Measurements from ENCODE around the gene PHEX.

- TF ChIP-seq MXI1 (conservative IDR thresholded peaks at IDR 0.05; ENCODE audit: poor library complexity, severe bottlenecking): no peak
- no peak for TF ChIP-seq POLR2AphosphoS5 (IDR thresholded peaks at IDR 0.05)
- TF ChIP-seq, protein P1, sequence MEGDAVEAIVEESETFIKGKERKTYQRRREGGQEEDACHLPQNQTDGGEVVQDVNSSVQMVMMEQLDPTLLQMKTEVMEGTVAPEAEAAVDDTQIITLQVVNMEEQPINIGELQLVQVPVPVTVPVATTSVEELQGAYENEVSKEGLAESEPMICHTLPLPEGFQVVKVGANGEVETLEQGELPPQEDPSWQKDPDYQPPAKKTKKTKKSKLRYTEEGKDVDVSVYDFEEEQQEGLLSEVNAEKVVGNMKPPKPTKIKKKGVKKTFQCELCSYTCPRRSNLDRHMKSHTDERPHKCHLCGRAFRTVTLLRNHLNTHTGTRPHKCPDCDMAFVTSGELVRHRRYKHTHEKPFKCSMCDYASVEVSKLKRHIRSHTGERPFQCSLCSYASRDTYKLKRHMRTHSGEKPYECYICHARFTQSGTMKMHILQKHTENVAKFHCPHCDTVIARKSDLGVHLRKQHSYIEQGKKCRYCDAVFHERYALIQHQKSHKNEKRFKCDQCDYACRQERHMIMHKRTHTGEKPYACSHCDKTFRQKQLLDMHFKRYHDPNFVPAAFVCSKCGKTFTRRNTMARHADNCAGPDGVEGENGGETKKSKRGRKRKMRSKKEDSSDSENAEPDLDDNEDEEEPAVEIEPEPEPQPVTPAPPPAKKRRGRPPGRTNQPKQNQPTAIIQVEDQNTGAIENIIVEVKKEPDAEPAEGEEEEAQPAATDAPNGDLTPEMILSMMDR (IDR thresholded peaks at IDR 0.05; ENCODE audit: poor library complexity, severe bottlenecking): no peak
- no peak for TF ChIP-seq TAF1 (IDR thresholded peaks at IDR 0.05; ENCODE audit: low read depth)
- TF ChIP-seq, protein P2, sequence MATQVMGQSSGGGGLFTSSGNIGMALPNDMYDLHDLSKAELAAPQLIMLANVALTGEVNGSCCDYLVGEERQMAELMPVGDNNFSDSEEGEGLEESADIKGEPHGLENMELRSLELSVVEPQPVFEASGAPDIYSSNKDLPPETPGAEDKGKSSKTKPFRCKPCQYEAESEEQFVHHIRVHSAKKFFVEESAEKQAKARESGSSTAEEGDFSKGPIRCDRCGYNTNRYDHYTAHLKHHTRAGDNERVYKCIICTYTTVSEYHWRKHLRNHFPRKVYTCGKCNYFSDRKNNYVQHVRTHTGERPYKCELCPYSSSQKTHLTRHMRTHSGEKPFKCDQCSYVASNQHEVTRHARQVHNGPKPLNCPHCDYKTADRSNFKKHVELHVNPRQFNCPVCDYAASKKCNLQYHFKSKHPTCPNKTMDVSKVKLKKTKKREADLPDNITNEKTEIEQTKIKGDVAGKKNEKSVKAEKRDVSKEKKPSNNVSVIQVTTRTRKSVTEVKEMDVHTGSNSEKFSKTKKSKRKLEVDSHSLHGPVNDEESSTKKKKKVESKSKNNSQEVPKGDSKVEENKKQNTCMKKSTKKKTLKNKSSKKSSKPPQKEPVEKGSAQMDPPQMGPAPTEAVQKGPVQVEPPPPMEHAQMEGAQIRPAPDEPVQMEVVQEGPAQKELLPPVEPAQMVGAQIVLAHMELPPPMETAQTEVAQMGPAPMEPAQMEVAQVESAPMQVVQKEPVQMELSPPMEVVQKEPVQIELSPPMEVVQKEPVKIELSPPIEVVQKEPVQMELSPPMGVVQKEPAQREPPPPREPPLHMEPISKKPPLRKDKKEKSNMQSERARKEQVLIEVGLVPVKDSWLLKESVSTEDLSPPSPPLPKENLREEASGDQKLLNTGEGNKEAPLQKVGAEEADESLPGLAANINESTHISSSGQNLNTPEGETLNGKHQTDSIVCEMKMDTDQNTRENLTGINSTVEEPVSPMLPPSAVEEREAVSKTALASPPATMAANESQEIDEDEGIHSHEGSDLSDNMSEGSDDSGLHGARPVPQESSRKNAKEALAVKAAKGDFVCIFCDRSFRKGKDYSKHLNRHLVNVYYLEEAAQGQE (IDR thresholded peaks at IDR 0.05; ENCODE audit: borderline replicate concordance): no peak
- no peak for TF ChIP-seq RAD21 (conservative IDR thresholded peaks at IDR 0.05)
- no peak for TF ChIP-seq EP300 (conservative IDR thresholded peaks at IDR 0.05; ENCODE audit: poor library complexity, severe bottlenecking)
These were observed 21.4 kb downstream of the PHEX start for GRCh38 chrX:22053481-22053880.
